HepG2 (cell line): ENCODE data around the gene MRS2. TPM values are rescaled to one million over a fixed set of nuclear protein-coding genes. Genes with fewer than 3 reads are reported as not detected.
A peak's percentile ranks its signal among the peaks of the same experiment; 100 is the strongest.

Source experiments
- AHDC1 ChIP-seq: sonication (generic); formaldehyde crosslinking; IDR thresholded peaks from 2 replicates; pipeline ENCODE4 v1.5.1; 2020; ENCODE audit warnings: mild to moderate bottlenecking, missing genetic modification reagents, borderline replicate concordance
- CCAR2 ChIP-seq: fragments of 200-400 bp; formaldehyde crosslinking; optimal IDR thresholded peaks from 2 replicates; pipeline ENCODE3; 2018; ENCODE audit warnings: low read depth, mild to moderate bottlenecking, low read length, moderate library complexity
- HNF4G ChIP-seq, 2 experiments: sonication (generic) in 1 of 2; formaldehyde crosslinking in 1 of 2; IDR thresholded peaks; 2 replicates each; pipeline versions ENCODE4 v1.4.0 to v1.6.1; 2011 to 2020; ENCODE audit warnings: borderline replicate concordance in 2 of 2, low read depth in 2 of 2, mild to moderate bottlenecking in 2 of 2, low read length in 1 of 2, missing genetic modification reagents in 1 of 2, moderate library complexity in 1 of 2
- NBN ChIP-seq: fragments of 450-650 bp; conservative IDR thresholded peaks from 2 replicates; pipeline ENCODE4 v1.6.1; 2017
- REST ChIP-seq, 2 experiments: IDR thresholded peaks; 2 replicates each; pipeline ENCODE4 v1.6.1; 2011 to 2012; ENCODE audit warnings: low read length in 2 of 2, borderline replicate concordance in 1 of 2, low read depth in 1 of 2, mild to moderate bottlenecking in 1 of 2, moderate library complexity in 1 of 2
- RFXAP ChIP-seq: sonication (generic); formaldehyde crosslinking; IDR thresholded peaks from 2 replicates; pipeline ENCODE4 v1.4.0; 2020; ENCODE audit warnings: missing genetic modification reagents, borderline replicate concordance
- TCF7 ChIP-seq: sonication (generic); IDR thresholded peaks from 2 replicates; pipeline ENCODE4 v1.6.1; 2016; ENCODE audit warnings: antibody characterized with exemption, low read depth
- TEAD2 ChIP-seq: sonication (generic); formaldehyde crosslinking; IDR thresholded peaks from 2 replicates; pipeline ENCODE4 v1.9.0; 2021; ENCODE audit warnings: missing genetic modification reagents
- YEATS2 ChIP-seq: sonication (generic); formaldehyde crosslinking; IDR thresholded peaks from 2 replicates; pipeline ENCODE4 v1.4.0; 2020; ENCODE audit warnings: missing genetic modification reagents, borderline replicate concordance
- ZFX ChIP-seq: sonication (generic); formaldehyde crosslinking; IDR thresholded peaks from 2 replicates; pipeline ENCODE4 v1.4.0; 2020; ENCODE audit warnings: mild to moderate bottlenecking, low read depth, missing genetic modification reagents, moderate library complexity
- ZNF543 ChIP-seq: sonication (generic); formaldehyde crosslinking; IDR thresholded peaks from 2 replicates; pipeline ENCODE4 v1.4.0; 2020; ENCODE audit warnings: mild to moderate bottlenecking, missing genetic modification reagents
- ZNF619 ChIP-seq: sonication (generic); formaldehyde crosslinking; IDR thresholded peaks from 2 replicates; pipeline ENCODE4 v1.4.0; 2020; ENCODE audit warnings: mild to moderate bottlenecking, missing genetic modification reagents
- ZNF891 ChIP-seq: sonication (generic); formaldehyde crosslinking; IDR thresholded peaks from 2 replicates; pipeline ENCODE4 v1.5.0; 2020; ENCODE audit warnings: mild to moderate bottlenecking, missing genetic modification reagents
- polyA plus RNA-seq, 8 experiments: library from polyadenylated mRNA; depleted of rRNA in 3 of 8; stranded (reverse) in 7 of 8; unstranded in 1 of 8; fragments of >200 nt; fragmentation: Illumina TruSeq in 4 of 8; extraction: Trizol in 4 of 8; gene quantifications; 2 replicates each; pipeline versions ENCODE4 v1.2.1 to v1.2.3, GENCODE V29; 2011 to 2016; ENCODE audit warnings: low read depth in 4 of 8, missing spikeins in 1 of 8, mixed read lengths in 1 of 8; ENCODE audit not compliant: insufficient read depth in 1 of 8
- total RNA-seq, 5 experiments: library from RNA; depleted of rRNA; stranded (reverse); fragments of >200 nt; fragmentation: Illumina TruSeq; extraction: Trizol; gene quantifications; 2 replicates each; pipeline ENCODE4 v1.2.3, GENCODE V29; 2016; ENCODE audit warnings: low read depth in 1 of 5
- TF ChIP-seq, protein P1 (sequence below): sonication (generic); formaldehyde crosslinking; IDR thresholded peaks from 2 replicates; pipeline ENCODE4 v1.4.0; 2020; ENCODE audit warnings: mild to moderate bottlenecking, missing genetic modification reagents
- TF ChIP-seq, protein P2 (sequence below): sonication (generic); formaldehyde crosslinking; IDR thresholded peaks from 2 replicates; pipeline ENCODE4 v1.8.1; 2023; ENCODE audit warnings: mild to moderate bottlenecking, missing genetic modification reagents
- TF ChIP-seq, protein P3 (sequence below): sonication (generic); formaldehyde crosslinking; IDR thresholded peaks from 2 replicates; pipeline ENCODE4 v1.4.0; 2020; ENCODE audit warnings: mild to moderate bottlenecking, missing genetic modification reagents

Gene MRS2
- total and polyA plus RNA-seq, 2 of the 13 experiments (the other 11 are each of a cell fraction or from before 2014, with no cell fraction given), result 31.1 to 83.8 TPM

- TF ChIP-seq, protein P1, sequence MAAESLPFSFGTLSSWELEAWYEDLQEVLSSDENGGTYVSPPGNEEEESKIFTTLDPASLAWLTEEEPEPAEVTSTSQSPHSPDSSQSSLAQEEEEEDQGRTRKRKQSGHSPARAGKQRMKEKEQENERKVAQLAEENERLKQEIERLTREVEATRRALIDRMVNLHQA (CRISPR knock-in tag), result no peak
- TF ChIP-seq ZNF619 (CRISPR knock-in tag), result peak; percentile 95; the same call in 1 of the 2 replicates
- TF ChIP-seq, protein P2, sequence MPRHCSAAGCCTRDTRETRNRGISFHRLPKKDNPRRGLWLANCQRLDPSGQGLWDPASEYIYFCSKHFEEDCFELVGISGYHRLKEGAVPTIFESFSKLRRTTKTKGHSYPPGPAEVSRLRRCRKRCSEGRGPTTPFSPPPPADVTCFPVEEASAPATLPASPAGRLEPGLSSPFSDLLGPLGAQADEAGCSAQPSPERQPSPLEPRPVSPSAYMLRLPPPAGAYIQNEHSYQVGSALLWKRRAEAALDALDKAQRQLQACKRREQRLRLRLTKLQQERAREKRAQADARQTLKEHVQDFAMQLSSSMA (CRISPR knock-in tag), result peak; percentile 92; the same call in 1 of the 2 replicates
- TF ChIP-seq ZFX (CRISPR knock-in tag), result peak; percentile 100
- TF ChIP-seq CCAR2, result no peak
- peak; percentile 97 for TF ChIP-seq ZNF891 (CRISPR knock-in tag)
- TF ChIP-seq REST (IDR thresholded peaks at IDR 0.05; ENCODE audit: borderline replicate concordance in 1 of 2, low read depth in 1 of 2, low read length in 2 of 2), result peak in 1 of 2 experiments; percentile 54; a peak in 1 of 4 replicates
- TF ChIP-seq TEAD2 (CRISPR knock-in tag), result no peak
- TF ChIP-seq YEATS2, result peak; percentile 83
- no peak for TF ChIP-seq NBN
- peak; percentile 96 for TF ChIP-seq RFXAP
- no peak for TF ChIP-seq TCF7
- TF ChIP-seq, protein P3, sequence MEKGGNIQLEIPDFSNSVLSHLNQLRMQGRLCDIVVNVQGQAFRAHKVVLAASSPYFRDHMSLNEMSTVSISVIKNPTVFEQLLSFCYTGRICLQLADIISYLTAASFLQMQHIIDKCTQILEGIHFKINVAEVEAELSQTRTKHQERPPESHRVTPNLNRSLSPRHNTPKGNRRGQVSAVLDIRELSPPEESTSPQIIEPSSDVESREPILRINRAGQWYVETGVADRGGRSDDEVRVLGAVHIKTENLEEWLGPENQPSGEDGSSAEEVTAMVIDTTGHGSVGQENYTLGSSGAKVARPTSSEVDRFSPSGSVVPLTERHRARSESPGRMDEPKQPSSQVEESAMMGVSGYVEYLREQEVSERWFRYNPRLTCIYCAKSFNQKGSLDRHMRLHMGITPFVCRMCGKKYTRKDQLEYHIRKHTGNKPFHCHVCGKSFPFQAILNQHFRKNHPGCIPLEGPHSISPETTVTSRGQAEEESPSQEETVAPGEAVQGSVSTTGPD, result no peak
- TF ChIP-seq AHDC1 (CRISPR knock-in tag), result peak; percentile 2; the same call in 1 of the 2 replicates
- no peak; the same call in 1 of the 2 replicates for TF ChIP-seq HNF4G (IDR thresholded peaks at IDR 0.05; ENCODE audit: borderline replicate concordance, low read depth, low read length)
- peak; percentile 53; the same call in 1 of the 2 replicates for TF ChIP-seq HNF4G (CRISPR knock-in tag; IDR thresholded peaks at IDR 0.05; ENCODE audit: borderline replicate concordance, low read depth)
- TF ChIP-seq ZNF543 (CRISPR knock-in tag), result peak; percentile 98
These were observed at the start of gene MRS2 (continued) for GRCh38 chr6:24402697-24403500.
